Muscle of arm (tissue), 14 donors: ENCODE data around the gene TCERG1. TPM values are rescaled to one million over a fixed set of nuclear protein-coding genes. Genes with fewer than 3 reads are reported as not detected.

Source experiments
- DNase-seq: peaks from one replicate; pipeline ENCODE4 v3.0.0-alpha.2; 2013
- long read RNA-seq, 11 donors: transcript quantifications; one replicate each; lab custom pipeline, GENCODE V29; 2026
- polyA plus RNA-seq, 12 donors: library from polyadenylated mRNA; unstranded; fragments of 120-200 nt; gene quantifications; one replicate each; pipeline ENCODE4 v1.2.1, GENCODE V29; 2013; ENCODE audit not compliant: insufficient read length in 12 of 12

The TCERG1 gene
- 100 to 1,000 TPM in 5 of 12 donors, 10 to 100 TPM in 7; 48.1 to 230 (median 84.6) TPM for polyA plus RNA-seq
- long read RNA-seq, donor 1, partial matches to known transcripts, result 57 of 63 reads
- long read RNA-seq, donor 1, other reads (novel, unspliced or antisense), result 0 of 63 reads
- long read RNA-seq, donor 2, partial matches to known transcripts, result 9 of 9 reads
- long read RNA-seq, donor 2, other reads (novel, unspliced or antisense), result 0 of 9 reads
- long read RNA-seq, donor 3, partial matches to known transcripts, result 0 of 1 reads
- long read RNA-seq, donor 3, other reads (novel, unspliced or antisense), result 0 of 1 reads
- long read RNA-seq, donor 4, partial matches to known transcripts, result 6 of 8 reads
- long read RNA-seq, donor 4, other reads (novel, unspliced or antisense), result 0 of 8 reads
- long read RNA-seq, donor 5, partial matches to known transcripts, result 15 of 23 reads
- long read RNA-seq, donor 5, other reads (novel, unspliced or antisense), result 0 of 23 reads
- long read RNA-seq, donor 6, partial matches to known transcripts, result 13 of 16 reads
- long read RNA-seq, donor 6, other reads (novel, unspliced or antisense), result 0 of 16 reads
- long read RNA-seq, donor 7, partial matches to known transcripts, result 0 of 2 reads
- long read RNA-seq, donor 7, other reads (novel, unspliced or antisense), result 0 of 2 reads
- long read RNA-seq, donor 8, partial matches to known transcripts, result 25 of 30 reads
- long read RNA-seq, donor 8, other reads (novel, unspliced or antisense), result 0 of 30 reads
- long read RNA-seq, donor 9, partial matches to known transcripts, result 20 of 20 reads
- long read RNA-seq, donor 9, other reads (novel, unspliced or antisense), result 0 of 20 reads
- long read RNA-seq, donor 10, partial matches to known transcripts, result 18 of 20 reads
- long read RNA-seq, donor 10, other reads (novel, unspliced or antisense), result 0 of 20 reads
- long read RNA-seq, donor 11, full-length matches to known transcripts, result 2 of 23 reads
- long read RNA-seq, donor 11, partial matches to known transcripts, result 21 of 23 reads
- long read RNA-seq, donor 11, other reads (novel, unspliced or antisense), result 0 of 23 reads

GRCh38 chr5:146446861-146447733, at the start of gene TCERG1:
Gene TCERG1 (plus strand): TSS chr5:146447333. CDS start chr5:146447350, 17 bp downstream.
- DNase-seq, result peak; percentile 100

- no peak for DNase-seq
These were observed 48.3 kb upstream of the TCERG1 start for GRCh38 chr5:146398826-146399225.

- no peak for DNase-seq
These were observed 47.7 kb upstream of the TCERG1 start for GRCh38 chr5:146399481-146399880.

GRCh38 chr5:146400201-146400600, 46.9 kb upstream of the TCERG1 start:
- DNase-seq, result no peak

- no peak for DNase-seq
These were observed 46.1 kb upstream of the TCERG1 start for GRCh38 chr5:146401021-146401420.

GRCh38 chr5:146402949-146403348, 44.2 kb upstream of the TCERG1 start:
- DNase-seq, result no peak

- DNase-seq, result no peak
These were observed 38.0 kb upstream of the TCERG1 start for GRCh38 chr5:146409054-146409671.

- DNase-seq, result no peak
These were observed 36.9 kb upstream of the TCERG1 start for GRCh38 chr5:146410272-146410671.

- no peak for DNase-seq
These were observed 27.4 kb upstream of the TCERG1 start for GRCh38 chr5:146419696-146420095.

- DNase-seq, result no peak
These were observed 22.1 kb upstream of the TCERG1 start for GRCh38 chr5:146425023-146425422.

- no peak for DNase-seq
These were observed 20.8 kb upstream of the TCERG1 start for GRCh38 chr5:146426305-146426704.

GRCh38 chr5:146426853-146427618, 20.1 kb upstream of the TCERG1 start:
- DNase-seq, result peak; percentile 50

GRCh38 chr5:146427619-146427997, 19.5 kb upstream of the TCERG1 start:
- no peak for DNase-seq

GRCh38 chr5:146428658-146429057, 18.5 kb upstream of the TCERG1 start:
- DNase-seq, result no peak

GRCh38 chr5:146440353-146440752, 6.8 kb upstream of the TCERG1 start:
- DNase-seq, result no peak

- DNase-seq, result no peak
These were observed 6.2 kb upstream of the TCERG1 start for GRCh38 chr5:146440870-146441495.

- no peak for DNase-seq
These were observed 5.2 kb upstream of the TCERG1 start for GRCh38 chr5:146441896-146442295.

- peak; percentile 1 for DNase-seq
These were observed 724 bp downstream of the TCERG1 start for GRCh38 chr5:146447734-146448380.
